Peyer's patch (tissue), 4 donors: ENCODE measurements around the gene KRT78.

Experiments
- POLR2A ChIP-seq, 2 donors: fragments of 450-650 bp; IDR thresholded peaks; one replicate each; pipeline ENCODE4 v1.5.1; 2017; ENCODE audit warnings: antibody characterized with exemption in 2 of 2, mild to moderate bottlenecking in 2 of 2, moderate library complexity in 2 of 2
- TF ChIP-seq, protein P1 (sequence below), 6 experiments: fragments of 450-650 bp in 4 of 6; fragments of 200-600 bp in 2 of 6; sonication (generic) in 1 of 6; IDR thresholded peaks; one replicate each; pipeline ENCODE4 v1.5.1; 2017 to 2019; ENCODE audit warnings: antibody characterized with exemption in 6 of 6, mild to moderate bottlenecking in 3 of 6, moderate library complexity in 1 of 6

GRCh38 chr12:52819731-52820510, 28.9 kb downstream of the KRT78 start:
- TF ChIP-seq, protein P1, sequence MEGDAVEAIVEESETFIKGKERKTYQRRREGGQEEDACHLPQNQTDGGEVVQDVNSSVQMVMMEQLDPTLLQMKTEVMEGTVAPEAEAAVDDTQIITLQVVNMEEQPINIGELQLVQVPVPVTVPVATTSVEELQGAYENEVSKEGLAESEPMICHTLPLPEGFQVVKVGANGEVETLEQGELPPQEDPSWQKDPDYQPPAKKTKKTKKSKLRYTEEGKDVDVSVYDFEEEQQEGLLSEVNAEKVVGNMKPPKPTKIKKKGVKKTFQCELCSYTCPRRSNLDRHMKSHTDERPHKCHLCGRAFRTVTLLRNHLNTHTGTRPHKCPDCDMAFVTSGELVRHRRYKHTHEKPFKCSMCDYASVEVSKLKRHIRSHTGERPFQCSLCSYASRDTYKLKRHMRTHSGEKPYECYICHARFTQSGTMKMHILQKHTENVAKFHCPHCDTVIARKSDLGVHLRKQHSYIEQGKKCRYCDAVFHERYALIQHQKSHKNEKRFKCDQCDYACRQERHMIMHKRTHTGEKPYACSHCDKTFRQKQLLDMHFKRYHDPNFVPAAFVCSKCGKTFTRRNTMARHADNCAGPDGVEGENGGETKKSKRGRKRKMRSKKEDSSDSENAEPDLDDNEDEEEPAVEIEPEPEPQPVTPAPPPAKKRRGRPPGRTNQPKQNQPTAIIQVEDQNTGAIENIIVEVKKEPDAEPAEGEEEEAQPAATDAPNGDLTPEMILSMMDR (IDR thresholded peaks at IDR 0.05): no peak
- no peak for TF ChIP-seq POLR2A (IDR thresholded peaks at IDR 0.05)
